CD1c-positive myeloid dendritic cell (primary cell): ENCODE measurements around the gene ATG7.

Experiments
- DNase-seq: peaks from one replicate; pipeline ENCODE4 v3.0.0-alpha.2; 2016; ENCODE audit errors: extremely low spot score

The ATG7 gene

DNA sequence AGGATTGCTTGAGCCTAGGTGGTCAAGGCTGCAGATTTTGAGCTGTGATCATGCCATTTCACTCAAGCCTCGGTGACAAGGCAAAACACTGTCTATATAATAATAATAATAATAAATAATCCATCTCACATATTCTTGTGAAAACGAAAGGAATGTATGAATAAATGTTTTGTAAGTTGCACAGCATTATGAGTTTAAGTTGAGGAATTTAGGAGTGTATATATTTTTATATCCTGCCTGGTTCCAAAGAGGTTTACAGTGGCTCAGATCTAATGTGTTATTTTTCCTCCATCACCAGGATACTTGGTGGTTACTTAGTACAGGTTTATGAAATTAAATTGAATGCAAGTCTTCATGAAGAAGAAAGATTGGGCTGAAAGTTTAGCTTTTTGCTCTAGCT, 77.2 kb downstream of the ATG7 start:
- no peak for DNase-seq

DNA sequence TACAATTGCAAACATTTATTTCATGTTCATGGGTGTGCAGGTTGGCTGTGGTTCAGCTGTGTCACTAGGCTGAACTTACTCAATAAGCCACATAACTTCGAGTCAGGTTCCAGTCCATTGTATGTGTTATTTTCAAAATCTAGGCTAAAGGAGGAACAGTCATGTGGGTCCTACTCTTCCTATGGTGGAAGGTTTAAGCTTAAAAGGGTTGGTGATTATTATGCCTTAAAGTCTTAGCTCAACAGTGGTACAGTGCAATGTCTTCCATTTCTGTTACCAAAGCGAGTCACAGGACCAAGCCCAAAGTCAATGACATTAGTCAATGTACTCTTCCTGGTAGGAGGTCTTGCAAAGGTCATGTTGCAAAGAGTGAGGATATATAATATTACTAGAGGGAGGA, 78.2 kb downstream of the ATG7 start:
- no peak for DNase-seq

DNA sequence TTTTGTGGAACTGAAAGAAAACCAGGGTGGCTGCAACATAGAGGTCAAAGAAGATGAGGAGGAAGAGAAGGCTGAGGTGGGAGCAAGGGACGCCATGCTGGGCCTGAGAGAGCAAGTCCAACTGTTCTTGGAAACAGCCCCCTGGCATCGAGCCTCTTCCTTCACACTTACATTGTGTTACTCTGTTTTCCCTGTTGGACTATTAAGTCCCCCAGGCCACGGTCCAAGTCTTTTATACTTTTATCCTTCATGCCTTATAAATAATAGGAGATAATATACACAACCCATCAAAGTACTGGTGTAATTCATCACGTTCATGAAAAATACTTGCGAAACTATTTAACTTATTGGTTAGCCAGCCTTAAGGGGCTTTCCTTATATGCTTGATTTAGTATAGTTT, 79.3 kb downstream of the ATG7 start:
- no peak for DNase-seq

DNA sequence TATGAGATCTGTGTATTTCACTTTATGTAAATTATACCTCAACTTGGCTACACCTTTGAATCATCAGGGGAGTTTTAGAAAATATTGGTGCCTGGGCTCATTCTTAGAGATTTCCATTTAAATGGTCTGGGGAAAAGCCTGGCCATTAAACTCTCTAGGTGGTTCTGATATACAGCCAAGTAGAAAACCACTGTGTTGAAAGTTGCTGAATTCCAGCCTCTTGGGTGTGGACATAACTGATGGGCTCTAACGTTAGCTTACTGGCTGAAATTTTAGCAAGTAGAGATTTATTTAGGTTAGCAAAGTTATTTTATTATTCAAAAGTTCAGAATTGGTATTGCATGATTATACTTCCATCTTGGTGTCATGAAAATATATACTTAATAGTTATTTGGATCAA, 84.1 kb downstream of the ATG7 start:
- DNase-seq, result no peak

DNA sequence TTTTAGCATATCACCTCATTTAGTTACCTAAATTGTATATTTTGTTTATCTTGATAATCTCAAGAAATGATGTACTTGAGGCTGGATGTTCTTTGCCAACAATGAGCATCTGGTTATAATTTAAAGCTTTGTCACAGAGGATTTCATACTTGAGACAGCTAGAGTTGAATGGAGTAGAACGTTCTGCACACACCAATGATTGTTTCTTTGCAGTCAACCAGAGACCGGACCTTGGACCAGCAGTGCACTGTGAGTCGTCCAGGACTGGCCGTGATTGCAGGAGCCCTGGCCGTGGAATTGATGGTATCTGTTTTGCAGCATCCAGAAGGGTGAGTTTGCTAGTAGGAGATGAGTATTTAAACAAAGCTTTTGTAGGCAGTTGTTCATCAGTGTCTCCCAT, 90.4 kb downstream of the ATG7 start:
- no peak for DNase-seq

DNA sequence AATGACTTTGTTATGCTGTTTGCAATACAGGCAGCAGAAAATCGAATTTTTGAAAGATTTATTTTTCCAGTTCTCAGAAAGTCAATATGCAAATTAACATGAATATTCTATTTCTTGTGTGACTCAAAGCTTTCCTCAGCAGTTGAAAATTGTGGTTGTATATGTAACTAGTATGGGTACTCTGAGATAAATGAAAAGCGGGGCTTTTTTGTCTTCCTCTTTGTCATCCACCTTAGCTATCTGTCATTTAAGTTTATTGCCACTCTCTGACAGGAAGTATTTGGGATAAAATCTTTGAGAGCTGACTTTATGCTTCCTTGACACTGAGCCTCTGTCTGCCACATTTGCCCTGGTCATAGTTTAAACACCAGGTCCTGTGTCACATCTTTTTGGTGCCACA, 91.5 kb downstream of the ATG7 start:
- no peak for DNase-seq

DNA sequence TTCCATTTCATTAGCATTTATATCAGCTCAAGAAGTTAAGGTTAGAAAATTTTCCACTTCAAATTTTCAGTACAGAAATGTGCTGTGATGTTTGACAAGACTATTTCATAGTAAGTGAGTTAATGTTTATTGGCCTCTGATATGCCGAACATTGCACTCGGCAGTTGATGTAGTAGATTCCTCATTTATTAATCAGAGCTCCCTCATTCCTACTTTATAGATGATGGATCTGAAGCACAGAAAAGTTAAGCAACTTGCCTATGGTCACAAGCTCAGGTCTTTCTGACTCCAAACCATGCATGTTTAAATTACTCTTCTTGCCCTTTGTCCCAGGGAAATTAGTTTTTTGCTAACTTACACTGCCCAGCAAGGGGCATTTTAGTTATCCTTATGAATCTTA, 92.0 kb downstream of the ATG7 start:
- no peak for DNase-seq

DNA sequence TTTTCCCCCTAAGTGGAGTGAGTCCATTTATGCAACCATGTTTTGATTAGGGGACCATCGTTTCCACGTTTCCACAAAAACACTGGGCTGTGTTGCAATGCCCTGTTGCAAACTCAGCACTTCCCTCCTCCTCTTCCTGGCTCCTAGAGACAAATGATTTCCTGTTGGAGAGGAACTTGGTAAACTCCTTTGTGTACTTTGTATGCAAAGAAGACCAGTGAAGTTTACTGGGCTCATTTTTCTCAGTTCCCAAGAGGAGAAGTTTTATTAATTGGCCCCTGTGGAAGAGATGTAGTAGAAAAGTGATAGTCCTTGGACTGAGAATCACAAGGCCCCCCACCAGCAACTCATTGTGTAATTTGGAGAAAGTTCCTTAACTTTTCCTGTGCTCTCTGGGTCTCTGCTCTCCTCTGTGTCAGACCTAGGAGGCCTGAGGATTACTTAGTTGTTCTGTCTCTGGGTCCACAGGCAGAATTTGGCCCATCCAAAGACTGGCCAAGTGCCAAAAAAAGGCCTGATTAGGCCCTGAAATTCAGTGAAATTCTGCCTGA, 95.0 kb downstream of the ATG7 start:
- peak; percentile 65 for DNase-seq

DNA sequence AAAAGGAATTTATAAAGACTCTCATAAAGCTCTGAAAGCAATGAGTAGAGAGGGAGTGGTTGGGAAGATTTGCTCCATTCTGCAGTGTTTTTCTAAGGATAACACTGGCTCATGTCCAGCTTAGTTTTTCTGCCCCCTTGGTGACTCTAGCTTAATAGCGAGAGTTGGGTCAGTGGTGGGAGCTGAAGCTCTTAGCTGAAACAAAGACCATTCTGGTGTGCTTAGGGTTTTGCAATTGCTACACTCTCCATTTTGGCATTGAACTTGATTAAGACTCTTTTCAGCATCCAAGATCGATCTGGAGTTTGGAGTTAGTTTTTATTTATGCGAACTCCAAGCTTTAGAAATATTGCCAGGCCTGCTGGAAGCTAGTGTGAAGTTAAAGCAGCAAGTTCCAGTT, 98.0 kb downstream of the ATG7 start:
- no peak for DNase-seq

DNA sequence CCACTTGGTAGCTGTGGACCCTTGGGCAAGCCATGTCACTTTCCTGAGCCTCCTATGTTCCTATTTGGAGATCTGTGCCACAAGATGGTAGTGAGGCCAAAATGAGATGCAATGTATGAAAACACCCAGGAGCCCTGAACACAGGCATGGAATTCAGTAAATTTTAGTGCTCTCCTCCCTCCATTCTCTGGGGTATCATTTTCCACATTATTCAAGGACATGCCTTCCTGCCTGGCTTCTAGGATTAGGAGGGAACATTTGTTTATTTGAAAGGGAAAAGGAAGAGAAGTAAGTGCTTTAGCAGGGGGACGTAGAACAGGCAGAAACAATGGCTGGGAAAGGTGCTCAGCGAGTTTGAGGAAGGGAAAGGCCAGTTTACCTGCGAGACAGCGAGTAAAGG, 98.8 kb downstream of the ATG7 start:
- DNase-seq, result no peak

DNA sequence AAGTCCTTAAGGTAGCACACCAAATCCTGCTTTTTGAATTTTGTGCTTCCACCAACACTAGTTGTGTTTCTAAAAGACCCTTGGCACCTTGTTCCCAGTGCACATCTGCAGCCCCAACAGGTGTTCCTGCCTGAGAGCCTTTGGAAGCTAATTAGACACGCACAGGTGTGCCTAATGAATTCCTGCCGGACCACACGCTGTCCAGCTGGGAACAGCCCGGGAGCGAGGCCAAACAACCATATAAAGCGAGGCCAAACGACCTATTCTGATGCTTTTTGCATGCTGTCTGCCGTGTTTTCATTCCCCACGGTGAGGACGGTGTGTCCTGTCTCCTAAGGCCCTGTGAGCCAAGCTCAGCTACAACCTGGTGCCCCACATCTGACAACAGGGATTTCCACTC, 99.5 kb downstream of the ATG7 start:
- no peak for DNase-seq

DNA sequence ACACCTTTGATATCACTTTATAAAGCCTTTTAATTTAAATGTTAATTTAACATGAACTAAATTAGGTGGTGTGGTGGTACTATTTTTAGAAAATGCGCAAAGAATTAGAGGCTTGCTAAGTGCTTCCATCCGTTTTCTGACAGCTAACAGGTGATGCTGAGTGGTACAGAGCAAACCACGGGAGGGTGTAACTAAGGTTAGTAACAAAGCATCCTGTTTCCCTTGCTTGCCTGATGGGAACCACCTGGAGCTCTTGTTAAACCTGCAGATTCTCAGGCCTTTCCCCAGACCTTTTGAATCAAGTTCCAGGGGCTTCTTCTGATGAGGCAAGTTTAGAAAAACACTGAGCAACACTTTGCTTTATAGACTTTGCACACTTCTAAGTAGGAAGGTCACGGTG, 101.0 kb downstream of the ATG7 start:
- no peak for DNase-seq

DNA sequence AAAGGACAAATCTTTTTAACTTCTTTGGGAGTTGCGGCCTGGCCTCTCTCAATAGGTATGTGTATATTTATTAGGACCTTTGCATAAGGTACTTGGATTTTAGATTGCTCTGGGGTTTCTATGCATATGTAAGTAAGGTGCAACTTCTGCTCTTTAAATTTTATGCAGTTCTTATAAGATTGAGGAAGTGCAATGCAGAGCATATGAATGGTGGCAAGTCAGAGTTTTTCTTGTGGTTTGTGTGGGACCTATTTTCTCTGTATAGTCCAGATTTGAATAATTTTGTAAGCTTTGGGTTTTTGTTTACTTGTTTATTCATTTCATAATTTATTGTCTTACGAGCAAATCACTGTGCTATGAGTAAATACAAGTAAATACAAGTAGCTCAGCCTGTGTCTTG, 101.5 kb downstream of the ATG7 start:
- peak; percentile 35 for DNase-seq

DNA sequence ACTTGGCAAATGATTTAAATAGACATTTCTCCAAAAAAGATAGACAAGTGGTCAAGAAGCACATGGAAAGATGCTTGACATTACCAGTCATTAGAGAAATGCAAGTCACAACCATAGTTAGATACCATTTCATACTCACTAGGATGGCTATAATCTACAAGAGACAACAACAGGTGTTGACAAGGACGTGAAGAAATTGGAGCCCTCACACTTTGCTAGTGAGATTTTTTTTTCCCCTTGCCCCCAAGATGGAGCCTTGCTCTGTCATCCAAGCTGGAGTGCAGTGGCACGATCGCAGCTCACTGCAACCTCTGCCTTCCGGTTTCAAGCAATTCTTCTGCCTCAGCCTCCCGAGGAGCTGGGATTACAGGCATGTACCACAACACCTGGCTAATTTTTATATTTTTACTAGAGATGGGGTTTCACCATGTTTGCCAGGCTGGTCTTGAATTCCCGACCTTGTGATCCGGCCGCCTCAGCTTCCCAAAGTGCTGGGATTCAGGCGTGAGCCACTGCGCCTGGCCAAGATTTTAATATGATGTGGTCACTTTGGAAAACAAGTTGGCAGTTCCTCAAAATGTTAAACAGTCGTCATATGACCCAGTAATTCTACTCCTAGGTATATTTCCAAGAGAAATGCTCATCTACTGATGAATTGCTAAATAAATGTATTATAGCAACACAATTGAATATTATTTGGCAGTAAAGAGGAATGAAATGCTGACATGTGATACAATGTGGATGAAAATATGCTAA, 103.3 kb downstream of the ATG7 start:
- DNase-seq, result no peak

DNA sequence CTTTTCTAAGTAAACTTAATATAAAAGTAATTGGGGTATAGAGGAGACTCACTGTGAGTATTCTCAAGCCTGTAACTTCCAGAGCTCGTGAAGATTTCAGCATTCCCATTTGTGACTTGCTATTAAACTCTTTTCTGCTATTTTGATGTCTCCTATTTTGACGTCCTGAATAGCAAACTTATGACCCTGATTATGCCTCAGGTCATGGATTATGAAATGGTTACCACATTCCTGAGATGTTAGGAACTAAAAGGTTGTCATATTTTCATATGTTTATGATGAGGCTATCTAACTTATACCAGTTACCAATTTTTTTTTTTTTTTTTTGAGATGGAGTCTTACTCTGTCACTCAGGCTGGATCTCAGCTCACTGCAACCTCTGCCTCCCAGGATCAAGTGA, 105.5 kb downstream of the ATG7 start:
- no peak for DNase-seq

DNA sequence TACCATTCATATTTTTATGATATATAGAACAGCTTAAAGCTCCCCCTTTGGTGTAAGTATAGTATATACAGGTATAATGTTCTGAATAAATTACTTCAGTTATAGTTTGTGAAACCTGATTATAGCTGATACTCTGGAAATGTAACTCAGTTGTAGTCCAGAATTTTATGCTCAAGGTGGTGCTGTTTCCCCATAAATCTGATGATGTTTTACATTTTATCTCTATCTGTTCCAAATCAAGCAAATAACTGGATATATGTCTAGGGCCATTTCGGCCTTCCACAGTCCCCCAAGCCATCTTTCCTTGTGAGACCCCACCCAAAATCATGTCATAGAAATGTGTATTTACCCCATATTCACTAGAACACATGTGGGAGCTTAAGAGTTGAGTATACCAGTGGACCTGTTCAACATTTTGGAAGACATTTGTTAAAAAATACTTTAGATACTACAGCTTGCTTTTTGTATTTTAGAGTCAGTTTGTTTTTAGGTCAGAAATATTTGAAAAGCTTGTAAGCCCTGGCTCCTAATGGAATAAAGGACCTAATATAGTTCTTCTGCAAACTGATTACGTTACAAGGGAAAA, 107.1 kb downstream of the ATG7 start:
- DNase-seq, result peak; percentile 53

DNA sequence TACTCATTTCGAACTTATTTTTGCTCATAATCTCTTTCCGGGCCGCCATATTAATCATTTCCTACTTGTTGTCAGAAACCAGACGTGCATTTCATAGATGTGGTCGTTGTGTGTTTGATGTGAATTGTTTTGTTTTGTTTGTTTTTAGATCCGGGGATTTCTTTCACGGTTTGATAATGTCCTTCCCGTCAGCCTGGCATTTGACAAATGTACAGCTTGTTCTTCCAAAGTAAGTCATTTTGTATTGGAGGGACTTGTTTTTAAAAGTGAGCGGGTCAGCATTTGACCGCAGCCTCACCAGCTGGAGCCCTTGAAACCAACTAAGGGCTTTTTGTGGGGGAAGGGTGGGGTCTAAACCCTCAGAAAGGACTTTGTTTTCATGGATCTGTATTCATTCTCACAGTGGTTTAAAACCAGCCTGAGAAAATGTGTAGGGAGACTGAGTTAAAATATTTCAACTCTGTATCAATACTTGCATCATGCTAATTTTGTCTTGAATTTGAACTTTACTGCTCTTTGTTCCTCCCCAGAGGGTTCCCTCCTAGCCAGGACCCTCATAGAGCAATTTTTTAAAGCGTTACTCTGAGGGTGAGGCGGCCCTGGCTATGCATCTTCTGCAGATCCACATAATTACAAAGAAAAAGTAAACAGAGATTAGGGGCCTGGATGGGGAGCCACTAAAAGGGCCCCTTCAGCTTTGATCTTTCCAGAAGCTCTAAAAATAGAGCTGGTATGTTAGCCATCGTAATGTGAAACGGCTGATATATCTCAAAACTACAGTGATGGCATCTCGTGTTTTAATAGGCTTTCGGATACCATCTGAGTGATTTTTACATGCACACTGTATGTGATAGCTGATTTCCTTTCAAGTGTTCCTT, 107.9 kb downstream of the ATG7 start:
- no peak for DNase-seq

DNA sequence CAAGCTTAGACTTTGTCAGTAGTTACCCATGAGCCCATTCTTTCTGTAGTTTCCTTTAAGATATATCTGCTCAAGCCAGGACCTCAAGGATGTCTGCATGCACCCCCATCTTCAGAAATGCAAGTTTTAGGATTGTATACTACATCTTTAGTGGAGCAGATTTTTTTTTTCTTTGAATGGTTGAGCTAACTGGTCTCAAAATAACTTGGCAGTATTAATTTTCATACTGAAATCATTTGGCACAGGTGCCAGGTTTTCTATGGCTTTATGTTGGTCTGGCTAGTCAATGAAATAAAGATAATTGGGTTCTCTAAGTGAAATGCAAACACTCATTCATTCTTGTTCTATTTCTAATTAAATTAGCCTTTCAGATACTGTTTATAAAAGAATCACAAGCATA, 108.9 kb downstream of the ATG7 start:
- DNase-seq, result no peak

DNA sequence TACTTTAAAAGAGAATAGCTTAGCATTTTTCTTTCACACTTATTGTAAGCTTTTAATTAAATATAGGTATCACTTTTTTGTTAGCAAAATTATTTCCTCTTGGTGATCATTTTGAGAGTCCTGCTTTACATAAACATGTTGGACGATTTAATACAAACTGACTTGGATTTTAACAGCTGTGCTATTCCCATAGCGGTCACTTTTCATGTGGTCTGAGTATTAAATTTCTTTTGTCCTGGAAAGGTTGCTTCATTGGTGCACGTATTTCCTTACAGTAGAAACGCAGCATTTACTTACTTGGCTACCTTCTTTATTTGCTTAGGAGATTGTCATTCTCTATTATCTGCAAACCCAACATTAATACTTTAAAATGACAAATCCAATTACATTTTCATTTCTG, 109.4 kb downstream of the ATG7 start:
- no peak for DNase-seq

DNA sequence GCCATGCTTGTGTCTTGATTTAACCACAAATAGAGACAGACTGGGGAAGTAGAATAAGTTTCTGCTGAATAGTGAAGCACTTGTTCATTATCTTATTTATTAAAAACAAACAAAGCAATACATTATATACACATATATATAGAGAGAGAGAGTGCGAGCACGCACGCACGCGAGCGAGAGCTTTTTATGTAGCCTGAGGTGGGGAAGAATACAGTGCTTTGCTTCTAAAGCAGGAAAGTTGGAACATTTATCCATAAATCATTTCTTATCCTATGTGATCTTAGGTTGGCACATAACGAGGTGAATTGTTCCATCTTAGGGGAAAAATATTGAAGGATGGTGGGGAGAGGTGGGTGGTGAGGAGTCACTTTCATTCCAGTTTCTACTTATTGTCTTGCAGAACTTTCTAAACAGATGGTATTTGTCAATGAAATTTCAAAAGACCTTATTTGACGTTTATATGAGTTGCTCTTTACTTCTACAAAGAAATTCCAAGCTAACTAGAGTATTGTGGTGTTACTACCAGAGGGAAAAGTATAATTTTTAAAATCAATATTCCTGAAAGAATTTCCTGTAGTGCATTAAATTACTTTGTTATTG, 110.0 kb downstream of the ATG7 start:
- DNase-seq, result no peak

DNA sequence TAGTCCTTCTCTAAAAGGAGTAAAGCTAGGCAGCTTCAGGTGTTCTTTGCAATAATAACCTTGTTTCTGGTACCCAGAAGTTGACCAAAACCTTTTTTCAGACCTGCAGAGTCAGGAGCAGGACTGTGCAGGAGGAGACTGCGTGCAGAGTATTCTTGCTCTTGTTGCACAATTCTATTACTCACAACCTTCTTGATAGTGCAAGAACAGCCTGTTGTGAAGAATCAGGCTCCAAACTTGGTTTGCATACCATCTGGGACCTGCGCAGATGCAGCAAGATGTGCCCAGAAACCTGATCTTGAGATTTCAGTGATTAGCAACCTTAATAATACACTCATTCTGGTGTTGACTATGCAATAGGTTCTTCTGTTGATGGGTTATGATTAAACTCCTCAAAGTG, 111.9 kb downstream of the ATG7 start:
- DNase-seq, result no peak

DNA sequence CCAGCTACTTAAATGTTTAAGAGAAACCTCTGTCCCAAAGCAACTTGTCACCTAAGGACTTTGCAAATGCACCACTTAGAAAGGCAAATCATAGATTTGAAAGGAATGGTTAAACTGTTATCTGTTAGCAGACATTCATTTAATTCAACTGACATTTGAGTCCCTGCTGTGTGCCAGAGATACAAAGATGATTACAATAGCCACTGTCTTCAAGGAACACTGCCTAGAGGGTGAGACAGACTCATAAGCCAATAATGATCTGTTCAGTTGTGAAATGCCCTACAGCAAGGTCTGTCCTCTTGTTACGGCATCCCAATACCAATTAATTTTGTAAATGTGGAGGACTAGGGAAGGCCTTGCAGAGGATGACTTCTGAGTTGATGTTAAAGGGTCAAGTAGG, 113.1 kb downstream of the ATG7 start:
- no peak for DNase-seq
